Ishikawa (cell line): ENCODE results near the gene CHST2.

Source experiments
- CEBPB ChIP-seq: IDR thresholded peaks from 2 replicates; pipeline ENCODE4 v1.6.1; 2012
- TAF1 ChIP-seq: IDR thresholded peaks from 2 replicates; pipeline ENCODE4 v1.6.1; 2012; ENCODE audit warnings: low read depth, mild to moderate bottlenecking
- YY1 ChIP-seq: IDR thresholded peaks from 2 replicates; pipeline ENCODE4 v1.6.1; 2012; ENCODE audit warnings: low read depth
- ZBTB7A ChIP-seq: IDR thresholded peaks from 2 replicates; pipeline ENCODE4 v1.6.1; 2012; ENCODE audit warnings: low read depth
- TF ChIP-seq, protein P1 (sequence below): IDR thresholded peaks from 2 replicates; pipeline ENCODE4 v1.6.1; 2012
- TF ChIP-seq, protein P2 (sequence below): IDR thresholded peaks from 2 replicates; pipeline ENCODE4 v1.6.1; 2012; ENCODE audit warnings: low read depth, mild to moderate bottlenecking
- TF ChIP-seq, protein P3 (sequence below): IDR thresholded peaks from 2 replicates; pipeline ENCODE4 v1.6.1; 2012

DNA sequence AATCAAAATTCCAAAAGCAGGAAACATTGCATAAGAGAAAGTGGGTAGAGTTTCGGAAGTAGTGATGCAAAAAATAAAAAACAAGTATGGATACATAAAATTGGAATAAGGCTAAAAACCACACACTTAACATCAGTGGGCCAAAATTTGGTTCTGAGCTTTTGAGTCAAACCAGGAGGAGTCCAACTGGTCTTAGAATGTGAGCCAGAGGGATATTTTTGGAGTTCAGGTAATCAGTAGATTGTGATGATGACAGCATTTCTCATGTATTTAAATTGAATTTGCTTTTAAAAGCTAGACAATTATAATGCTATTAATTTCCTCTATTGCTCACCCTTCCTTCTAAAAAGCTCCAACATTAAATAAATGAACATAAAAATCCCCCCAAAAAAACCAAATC lies 38.2 kb upstream of the CHST2 start:
- TF ChIP-seq CEBPB (no peak), TAF1 (no peak), YY1 (no peak), ZBTB7A (no peak)
- TF ChIP-seq, protein P1, sequence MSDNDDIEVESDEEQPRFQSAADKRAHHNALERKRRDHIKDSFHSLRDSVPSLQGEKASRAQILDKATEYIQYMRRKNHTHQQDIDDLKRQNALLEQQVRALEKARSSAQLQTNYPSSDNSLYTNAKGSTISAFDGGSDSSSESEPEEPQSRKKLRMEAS, result no peak
- TF ChIP-seq, protein P2, sequence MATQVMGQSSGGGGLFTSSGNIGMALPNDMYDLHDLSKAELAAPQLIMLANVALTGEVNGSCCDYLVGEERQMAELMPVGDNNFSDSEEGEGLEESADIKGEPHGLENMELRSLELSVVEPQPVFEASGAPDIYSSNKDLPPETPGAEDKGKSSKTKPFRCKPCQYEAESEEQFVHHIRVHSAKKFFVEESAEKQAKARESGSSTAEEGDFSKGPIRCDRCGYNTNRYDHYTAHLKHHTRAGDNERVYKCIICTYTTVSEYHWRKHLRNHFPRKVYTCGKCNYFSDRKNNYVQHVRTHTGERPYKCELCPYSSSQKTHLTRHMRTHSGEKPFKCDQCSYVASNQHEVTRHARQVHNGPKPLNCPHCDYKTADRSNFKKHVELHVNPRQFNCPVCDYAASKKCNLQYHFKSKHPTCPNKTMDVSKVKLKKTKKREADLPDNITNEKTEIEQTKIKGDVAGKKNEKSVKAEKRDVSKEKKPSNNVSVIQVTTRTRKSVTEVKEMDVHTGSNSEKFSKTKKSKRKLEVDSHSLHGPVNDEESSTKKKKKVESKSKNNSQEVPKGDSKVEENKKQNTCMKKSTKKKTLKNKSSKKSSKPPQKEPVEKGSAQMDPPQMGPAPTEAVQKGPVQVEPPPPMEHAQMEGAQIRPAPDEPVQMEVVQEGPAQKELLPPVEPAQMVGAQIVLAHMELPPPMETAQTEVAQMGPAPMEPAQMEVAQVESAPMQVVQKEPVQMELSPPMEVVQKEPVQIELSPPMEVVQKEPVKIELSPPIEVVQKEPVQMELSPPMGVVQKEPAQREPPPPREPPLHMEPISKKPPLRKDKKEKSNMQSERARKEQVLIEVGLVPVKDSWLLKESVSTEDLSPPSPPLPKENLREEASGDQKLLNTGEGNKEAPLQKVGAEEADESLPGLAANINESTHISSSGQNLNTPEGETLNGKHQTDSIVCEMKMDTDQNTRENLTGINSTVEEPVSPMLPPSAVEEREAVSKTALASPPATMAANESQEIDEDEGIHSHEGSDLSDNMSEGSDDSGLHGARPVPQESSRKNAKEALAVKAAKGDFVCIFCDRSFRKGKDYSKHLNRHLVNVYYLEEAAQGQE, result no peak
- TF ChIP-seq, protein P3, sequence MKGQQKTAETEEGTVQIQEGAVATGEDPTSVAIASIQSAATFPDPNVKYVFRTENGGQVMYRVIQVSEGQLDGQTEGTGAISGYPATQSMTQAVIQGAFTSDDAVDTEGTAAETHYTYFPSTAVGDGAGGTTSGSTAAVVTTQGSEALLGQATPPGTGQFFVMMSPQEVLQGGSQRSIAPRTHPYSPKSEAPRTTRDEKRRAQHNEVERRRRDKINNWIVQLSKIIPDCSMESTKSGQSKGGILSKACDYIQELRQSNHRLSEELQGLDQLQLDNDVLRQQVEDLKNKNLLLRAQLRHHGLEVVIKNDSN, result no peak
